NK-92 treated with Interleukin-12 subunit alpha and Interleukin-12 subunit beta, amount 100 ng/mL, for 24 hours (cell line): Measurements from ENCODE around the gene TALDO1.

Source experiments
- DNase-seq: peaks from one replicate; lab custom pipeline; 2025; lab: John Stamatoyannopoulos, UW

Gene TALDO1

GRCh38 chr11:747158-748006 lies at the start of gene TALDO1:
Gene TALDO1, plus strand, starts transcription at chr11:747464. Its CDS starts 18 bp downstream, at chr11:747482.
- DNase-seq, result peak; percentile 78

GRCh38 chr11:697811-698311 lies 49.4 kb upstream of the TALDO1 start:
- no peak for DNase-seq

- no peak for DNase-seq
Measured at GRCh38 chr11:698493-699115, 48.7 kb upstream of the TALDO1 start.

- no peak for DNase-seq
Measured at GRCh38 chr11:699116-699508, 48.2 kb upstream of the TALDO1 start.

- DNase-seq, result no peak
Measured at GRCh38 chr11:699753-700152, 47.5 kb upstream of the TALDO1 start.

GRCh38 chr11:701741-702461 lies 45.4 kb upstream of the TALDO1 start:
- no peak for DNase-seq

GRCh38 chr11:702462-703461 lies 44.5 kb upstream of the TALDO1 start:
- DNase-seq, result no peak

GRCh38 chr11:703506-703905 lies 43.8 kb upstream of the TALDO1 start:
- no peak for DNase-seq

GRCh38 chr11:704228-704674 lies 43.0 kb upstream of the TALDO1 start:
- DNase-seq, result no peak

- DNase-seq, result no peak
Measured at GRCh38 chr11:704781-705645, 42.3 kb upstream of the TALDO1 start.

- no peak for DNase-seq
Measured at GRCh38 chr11:705646-706438, 41.4 kb upstream of the TALDO1 start, which contains the start of gene EPS8L2. Gene EPS8L2, plus strand, starts transcription at chr11:706231. Its CDS starts 3,177 bp downstream, at chr11:709408.

GRCh38 chr11:706439-706956 lies 40.8 kb upstream of the TALDO1 start:
- DNase-seq, result no peak

GRCh38 chr11:706957-707816 lies 40.1 kb upstream of the TALDO1 start:
- DNase-seq, result no peak

GRCh38 chr11:707817-708420 lies 39.3 kb upstream of the TALDO1 start:
- no peak for DNase-seq

- DNase-seq, result no peak
Measured at GRCh38 chr11:708511-708910, 38.8 kb upstream of the TALDO1 start.

- DNase-seq, result no peak
Measured at GRCh38 chr11:709109-709997, 37.9 kb upstream of the TALDO1 start.

GRCh38 chr11:714436-714835 lies 32.8 kb upstream of the TALDO1 start:
- no peak for DNase-seq
